Pons (tissue), 1 donor: Measurements from ENCODE around the gene MMP3.
"Not testable (repeated sequence)": the region's sequence is repeated elsewhere in the genome, so short reads cannot be mapped to it uniquely, and the experiment has no call there.

Source experiments
- DNase-seq: peaks from one replicate; pipeline ENCODE4 v3.0.0-alpha.2; 2016; ENCODE audit warnings: low spot score

Gene MMP3

GRCh38 chr11:102843489-102843888 is at the start of gene MMP3:
Gene MMP3 (minus strand): TSS chr11:102843609. CDS start chr11:102843546, 63 bp downstream.
- no peak for DNase-seq

GRCh38 chr11:102891736-102892135 is 48.3 kb upstream of the MMP3 start:
- DNase-seq: no peak

GRCh38 chr11:102886999-102887398 is 43.6 kb upstream of the MMP3 start:
- DNase-seq: no peak

- no peak for DNase-seq
Observed at GRCh38 chr11:102883141-102883540, 39.7 kb upstream of the MMP3 start.

GRCh38 chr11:102882389-102883024 is 39.1 kb upstream of the MMP3 start:
- peak; percentile 81 for DNase-seq

GRCh38 chr11:102879801-102880200 is 36.4 kb upstream of the MMP3 start:
- peak; percentile 31 for DNase-seq

GRCh38 chr11:102878595-102878994 is 35.2 kb upstream of the MMP3 start:
- no peak for DNase-seq

GRCh38 chr11:102874852-102875251 is 31.4 kb upstream of the MMP3 start, which contains the start of gene MMP12:
Gene MMP12 (minus strand): TSS chr11:102874982. CDS start chr11:102874937, 45 bp downstream.
- no peak for DNase-seq

- not testable (repeated sequence) for DNase-seq
Observed at GRCh38 chr11:102869354-102869964, 26.1 kb upstream of the MMP3 start.

- DNase-seq: no peak
Observed at GRCh38 chr11:102868339-102868738, 24.9 kb upstream of the MMP3 start.

- no peak for DNase-seq
Observed at GRCh38 chr11:102864724-102865123, 21.3 kb upstream of the MMP3 start.

- no peak for DNase-seq
Observed at GRCh38 chr11:102853956-102854355, 10.5 kb upstream of the MMP3 start.

- DNase-seq: no peak
Observed at GRCh38 chr11:102853055-102853454, 9.6 kb upstream of the MMP3 start.

- DNase-seq: no peak
Observed at GRCh38 chr11:102850973-102851745, 7.8 kb upstream of the MMP3 start.

- no peak for DNase-seq
Observed at GRCh38 chr11:102849311-102849710, 5.9 kb upstream of the MMP3 start.

GRCh38 chr11:102846292-102846691 is 2.9 kb upstream of the MMP3 start:
- DNase-seq: no peak

- no peak for DNase-seq
Observed at GRCh38 chr11:102842930-102843329, 479 bp downstream of the MMP3 start.

GRCh38 chr11:102840018-102840417 is 3.4 kb downstream of the MMP3 start:
- DNase-seq: no peak

GRCh38 chr11:102837646-102838045 is 5.8 kb downstream of the MMP3 start:
- DNase-seq: no peak

- DNase-seq: no peak
Observed at GRCh38 chr11:102837156-102837555, 6.3 kb downstream of the MMP3 start.

GRCh38 chr11:102836290-102836875 is 7.0 kb downstream of the MMP3 start:
- DNase-seq: no peak

- no peak for DNase-seq
Observed at GRCh38 chr11:102833731-102834130, 9.7 kb downstream of the MMP3 start.

GRCh38 chr11:102832612-102833011 is 10.8 kb downstream of the MMP3 start:
- no peak for DNase-seq
